HG02759 (cell line): Measurements from ENCODE around the gene KRT28.

Experiments used
- ATAC-seq: cut with Tn5 transposase; IDR thresholded peaks from one replicate; pipeline ENCODE4 v1.9.1; 2021; ENCODE audit warnings: mild to moderate bottlenecking, moderate library complexity; ENCODE audit not compliant: unreplicated experiment

The KRT28 gene

GRCh38 chr17:40799859-40800258, at the start of gene KRT28:
Gene KRT28 (minus strand): TSS chr17:40799959. CDS start chr17:40799893, 66 bp downstream.
- no peak for ATAC-seq

- ATAC-seq = no peak
These were observed 49.0 kb upstream of the KRT28 start for GRCh38 chr17:40848583-40849235.

GRCh38 chr17:40846515-40847144, 46.9 kb upstream of the KRT28 start:
- ATAC-seq = no peak

- no peak for ATAC-seq
These were observed 44.9 kb upstream of the KRT28 start for GRCh38 chr17:40844671-40845107.

GRCh38 chr17:40843242-40843641, 43.5 kb upstream of the KRT28 start:
- no peak for ATAC-seq

- no peak for ATAC-seq
These were observed 41.5 kb upstream of the KRT28 start for GRCh38 chr17:40841246-40841645.

- ATAC-seq = no peak
These were observed 39.4 kb upstream of the KRT28 start for GRCh38 chr17:40839194-40839593.

GRCh38 chr17:40836020-40836419, 36.3 kb upstream of the KRT28 start:
- no peak for ATAC-seq

- ATAC-seq = no peak
These were observed 34.1 kb upstream of the KRT28 start for GRCh38 chr17:40833882-40834281.

GRCh38 chr17:40832840-40833239, 33.1 kb upstream of the KRT28 start:
- ATAC-seq = no peak

- no peak for ATAC-seq
These were observed 30.5 kb upstream of the KRT28 start for GRCh38 chr17:40830085-40830776.

- no peak for ATAC-seq
These were observed 28.8 kb upstream of the KRT28 start for GRCh38 chr17:40828454-40829044.

GRCh38 chr17:40827746-40828453, 28.1 kb upstream of the KRT28 start:
- ATAC-seq = no peak

GRCh38 chr17:40825599-40825998, 25.8 kb upstream of the KRT28 start:
- no peak for ATAC-seq

GRCh38 chr17:40824015-40824832, 24.5 kb upstream of the KRT28 start:
- ATAC-seq = no peak

- no peak for ATAC-seq
These were observed 22.5 kb upstream of the KRT28 start, which contains the start of gene KRT10 for GRCh38 chr17:40822132-40822812. Gene KRT10 (minus strand): TSS chr17:40822614. CDS start chr17:40822585, 29 bp downstream.

GRCh38 chr17:40821536-40821935, 21.8 kb upstream of the KRT28 start:
- no peak for ATAC-seq

GRCh38 chr17:40820228-40820838, 20.6 kb upstream of the KRT28 start:
- no peak for ATAC-seq

- ATAC-seq = no peak
These were observed 19.9 kb upstream of the KRT28 start for GRCh38 chr17:40819528-40820125.
